ENCODE results near the gene ANAPC15.
A peak's percentile ranks its signal among the peaks of the same experiment; 100 is the strongest.
"Not testable (repeated sequence)": the region's sequence is repeated elsewhere in the genome, so short reads cannot be mapped to it uniquely, and the experiment has no call there.

ANAPC15 gene

GRCh38 chr11:72112143-72112977, at the start of gene ANAPC15:
TSS of gene ANAPC15 (minus strand) at chr11:72112695. CDS start at chr11:72111276, 1,419 bp downstream.
- peak; percentile 99 for DNase-seq

- no peak for DNase-seq
These were observed 47.8 kb upstream of the ANAPC15 start for GRCh38 chr11:72160319-72160718.

- DNase-seq: no peak
These were observed 44.6 kb upstream of the ANAPC15 start for GRCh38 chr11:72157131-72157530.

GRCh38 chr11:72155751-72156150, 43.3 kb upstream of the ANAPC15 start:
- no peak for DNase-seq

- no peak for DNase-seq
These were observed 42.3 kb upstream of the ANAPC15 start for GRCh38 chr11:72154816-72155215.

- not testable (repeated sequence) for DNase-seq
These were observed 41.4 kb upstream of the ANAPC15 start for GRCh38 chr11:72153874-72154273.

GRCh38 chr11:72150882-72151281, 38.4 kb upstream of the ANAPC15 start:
- DNase-seq: no peak

GRCh38 chr11:72146625-72147024, 34.1 kb upstream of the ANAPC15 start:
- DNase-seq: no peak

- DNase-seq: no peak
These were observed 32.5 kb upstream of the ANAPC15 start for GRCh38 chr11:72144807-72145565.

GRCh38 chr11:72142543-72142942, 30.0 kb upstream of the ANAPC15 start:
- not testable (repeated sequence) for DNase-seq

- DNase-seq: not testable (repeated sequence)
These were observed 29.6 kb upstream of the ANAPC15 start for GRCh38 chr11:72142086-72142485.

GRCh38 chr11:72141066-72141465, 28.6 kb upstream of the ANAPC15 start:
- DNase-seq: no peak

GRCh38 chr11:72140661-72141060, 28.2 kb upstream of the ANAPC15 start:
- no peak for DNase-seq

- DNase-seq: no peak
These were observed 27.0 kb upstream of the ANAPC15 start for GRCh38 chr11:72139500-72139899.

GRCh38 chr11:72138821-72139390, 26.4 kb upstream of the ANAPC15 start:
- no peak for DNase-seq

- no peak for DNase-seq
These were observed 24.3 kb upstream of the ANAPC15 start for GRCh38 chr11:72136684-72137262.

GRCh38 chr11:72135891-72136683, 23.6 kb upstream of the ANAPC15 start:
- DNase-seq: no peak

GRCh38 chr11:72135473-72135872, 23.0 kb upstream of the ANAPC15 start, which contains the start of gene FOLR3:
TSS of gene FOLR3 (plus strand) at chr11:72135725. CDS start at chr11:72135953, 228 bp downstream.
- DNase-seq: not testable (repeated sequence)

- no peak for DNase-seq
These were observed 20.2 kb upstream of the ANAPC15 start for GRCh38 chr11:72132646-72133045.

GRCh38 chr11:72129381-72129780, 16.9 kb upstream of the ANAPC15 start:
- no peak for DNase-seq

- no peak for DNase-seq
These were observed 15.4 kb upstream of the ANAPC15 start for GRCh38 chr11:72127923-72128322.

- no peak for DNase-seq
These were observed 13.5 kb upstream of the ANAPC15 start for GRCh38 chr11:72125956-72126355.

Data from CD4-positive, alpha-beta T cell treated with Interleukin-21 for 1 hour (primary cell).